Osteocyte (in vitro differentiated cells): Measurements from ENCODE around the gene CMIP. TPM values are rescaled to one million over a fixed set of nuclear protein-coding genes. Genes with fewer than 3 reads are reported as not detected.

Source experiments
- DNase-seq: peaks from one replicate; pipeline ENCODE4 v3.0.0; 2021; ENCODE audit warnings: mixed read lengths; ENCODE audit not compliant: unreplicated experiment; ENCODE audit errors: extremely low spot score
- H3K27ac Mint-ChIP-seq: one replicate; pipeline ENCODE4 v1.8.0; 2021; ENCODE audit warnings: mild to moderate bottlenecking, mixed read lengths; ENCODE audit not compliant: unreplicated experiment
- H3K27me3 Mint-ChIP-seq: one replicate; pipeline ENCODE4 v1.8.0; 2021; ENCODE audit warnings: mixed read lengths; ENCODE audit not compliant: unreplicated experiment
- H3K36me3 Mint-ChIP-seq: one replicate; pipeline ENCODE4 v1.8.0; 2021; ENCODE audit warnings: mixed read lengths; ENCODE audit not compliant: unreplicated experiment
- H3K4me1 Mint-ChIP-seq: one replicate; pipeline ENCODE4 v1.8.0; 2021; ENCODE audit warnings: mixed read lengths; ENCODE audit not compliant: unreplicated experiment
- H3K4me3 Mint-ChIP-seq: one replicate; pipeline ENCODE4 v1.8.0; 2021; ENCODE audit warnings: mild to moderate bottlenecking, moderate library complexity, mixed read lengths; ENCODE audit not compliant: unreplicated experiment
- H3K9me3 Mint-ChIP-seq: one replicate; pipeline ENCODE4 v1.8.0; 2021; ENCODE audit warnings: mixed read lengths; ENCODE audit not compliant: unreplicated experiment
- CTCF ChIP-seq: fragments of 200-600 bp; sonication (generic); IDR thresholded peaks from 2 replicates; pipeline ENCODE4 v1.5.0; 2021; ENCODE audit warnings: antibody characterized with exemption, mild to moderate bottlenecking, moderate library complexity
- total RNA-seq: library from RNA; stranded (reverse); gene quantifications from 2 replicates; pipeline ENCODE4 v1.2.1, GENCODE V29; 2021

CMIP gene
- total RNA-seq, 1 donor from 2014 or later, result 38.0 TPM

- Mint-ChIP-seq H3K27ac (no peak overlapping the region), H3K4me3 (no peak overlapping the region), H3K4me1 (no peaks in the 10 kb centered on the region), H3K27me3 (peaks cover 15% of the 10 kb centered on the region), H3K9me3 (no peaks in the 10 kb centered on the region), H3K36me3 (no peaks in the 10 kb centered on the region)
- DNase-seq, result no peak
- TF ChIP-seq CTCF, result no peak
These were observed 275.4 kb downstream of the CMIP start for GRCh38 chr16:81719993-81720392.

GRCh38 chr16:81720973-81721906, 276.6 kb downstream of the CMIP start:
- no peak overlapping the region for H3K27ac Mint-ChIP-seq
- TF ChIP-seq CTCF, result no peak
- peaks cover 15% of the 10 kb centered on the region for H3K27me3 Mint-ChIP-seq
- no peak for DNase-seq
- no peaks in the 10 kb centered on the region for H3K9me3 Mint-ChIP-seq
- no peak overlapping the region for H3K4me3 Mint-ChIP-seq
- no peaks in the 10 kb centered on the region for H3K36me3 Mint-ChIP-seq
- no peaks in the 10 kb centered on the region for H3K4me1 Mint-ChIP-seq

GRCh38 chr16:81723098-81723723, 278.6 kb downstream of the CMIP start:
- no peak overlapping the region for H3K4me3 Mint-ChIP-seq
- H3K4me1 Mint-ChIP-seq, result no peaks in the 10 kb centered on the region
- no peaks in the 10 kb centered on the region for H3K9me3 Mint-ChIP-seq
- no peak overlapping the region for H3K27ac Mint-ChIP-seq
- peaks cover 9% of the 10 kb centered on the region for H3K27me3 Mint-ChIP-seq
- no peak for DNase-seq
- peak; percentile 81 for TF ChIP-seq CTCF
- no peaks in the 10 kb centered on the region for H3K36me3 Mint-ChIP-seq

- H3K36me3 Mint-ChIP-seq, result no peaks in the 10 kb centered on the region
- H3K27me3 Mint-ChIP-seq, result peaks cover 9% of the 10 kb centered on the region
- H3K4me1 Mint-ChIP-seq, result peaks cover 16% of the 10 kb centered on the region
- no peak for DNase-seq
- TF ChIP-seq CTCF, result no peak
- no peak overlapping the region for H3K27ac Mint-ChIP-seq
- H3K9me3 Mint-ChIP-seq, result no peaks in the 10 kb centered on the region
- no peak overlapping the region for H3K4me3 Mint-ChIP-seq
These were observed 283.8 kb downstream of the CMIP start for GRCh38 chr16:81728435-81728834.

GRCh38 chr16:81729451-81729850, 284.8 kb downstream of the CMIP start:
- Mint-ChIP-seq H3K4me1 (peaks cover 16% of the 10 kb centered on the region), H3K36me3 (no peaks in the 10 kb centered on the region), H3K27me3 (peaks cover 9% of the 10 kb centered on the region), H3K4me3 (peak overlapping the region; percentile 52), H3K9me3 (no peaks in the 10 kb centered on the region), H3K27ac (peak overlapping the region; percentile 7)
- DNase-seq, result no peak
- no peak for TF ChIP-seq CTCF
